GM19438 (cell line): ENCODE measurements around the gene ARL6IP1.

ENCODE experiments used
- ATAC-seq: cut with Tn5 transposase; IDR thresholded peaks from one replicate; pipeline ENCODE4 v1.9.1; 2021; ENCODE audit warnings: low read depth; ENCODE audit not compliant: unreplicated experiment

Gene ARL6IP1

GRCh38 chr16:18801145-18801972 lies at the start of gene ARL6IP1:
Gene ARL6IP1 (minus strand): TSS chr16:18801549. CDS start chr16:18801466, 83 bp downstream.
- peak; percentile 93 for ATAC-seq

- no peak for ATAC-seq
Observed at GRCh38 chr16:18846416-18846815, 45.1 kb upstream of the ARL6IP1 start.

GRCh38 chr16:18842565-18842964 lies 41.2 kb upstream of the ARL6IP1 start:
- no peak for ATAC-seq

- ATAC-seq, result no peak
Observed at GRCh38 chr16:18841833-18842525, 40.6 kb upstream of the ARL6IP1 start.

GRCh38 chr16:18839555-18839954 lies 38.2 kb upstream of the ARL6IP1 start:
- ATAC-seq, result no peak

- no peak for ATAC-seq
Observed at GRCh38 chr16:18836702-18837101, 35.4 kb upstream of the ARL6IP1 start.

GRCh38 chr16:18834864-18835263 lies 33.5 kb upstream of the ARL6IP1 start:
- no peak for ATAC-seq

- no peak for ATAC-seq
Observed at GRCh38 chr16:18833707-18834505, 32.6 kb upstream of the ARL6IP1 start.

GRCh38 chr16:18832613-18833012 lies 31.3 kb upstream of the ARL6IP1 start:
- no peak for ATAC-seq

- ATAC-seq, result no peak
Observed at GRCh38 chr16:18832006-18832405, 30.7 kb upstream of the ARL6IP1 start.

GRCh38 chr16:18829251-18829650 lies 27.9 kb upstream of the ARL6IP1 start:
- ATAC-seq, result no peak

GRCh38 chr16:18827890-18828289 lies 26.5 kb upstream of the ARL6IP1 start:
- ATAC-seq, result no peak

- ATAC-seq, result no peak
Observed at GRCh38 chr16:18816286-18816685, 14.9 kb upstream of the ARL6IP1 start.

- ATAC-seq, result no peak
Observed at GRCh38 chr16:18811925-18812324, 10.6 kb upstream of the ARL6IP1 start.

- no peak for ATAC-seq
Observed at GRCh38 chr16:18809165-18809564, 7.8 kb upstream of the ARL6IP1 start.

- ATAC-seq, result no peak
Observed at GRCh38 chr16:18805257-18805773, 4.0 kb upstream of the ARL6IP1 start.

- ATAC-seq, result no peak
Observed at GRCh38 chr16:18804540-18804939, 3.2 kb upstream of the ARL6IP1 start.

- no peak for ATAC-seq
Observed at GRCh38 chr16:18803569-18804462, 2.5 kb upstream of the ARL6IP1 start.

- ATAC-seq, result no peak
Observed at GRCh38 chr16:18802767-18803343, 1.5 kb upstream of the ARL6IP1 start.

- ATAC-seq, result no peak
Observed at GRCh38 chr16:18800775-18801144, 589 bp downstream of the ARL6IP1 start.
